IMR-90 (cell line): ENCODE data around the gene LRRC4C. TPM values are rescaled to one million over a fixed set of nuclear protein-coding genes. Genes with fewer than 3 reads are reported as not detected.

Source experiments
- ATAC-seq: fragments of 200-7000 bp; cut with Tn5 transposase; 2 replicates; pipeline ENCODE4 v1.9.1; 2020; ENCODE audit warnings: low read depth, mild to moderate bottlenecking, moderate library complexity
- BruUV-seq: library from RNA; stranded (reverse); fragments of 400-500 nt; replicated peaks from 2 replicates; lab custom pipeline; 2021; lab: Mats Ljungman, UMichigan
- CTCF ChIA-PET: fragments of 300-600 bp; formaldehyde crosslinking; extraction: SDS; loops from one replicate; lab custom pipeline; 2021; ENCODE audit warnings: antibody characterized with exemption; lab: Yijun Ruan, JAX
- POLR2A ChIA-PET: fragments of 300-600 bp; sonication (Branson Sonifier 250); formaldehyde crosslinking; loops from one replicate; lab custom pipeline; 2022; ENCODE audit warnings: antibody characterized with exemption; ENCODE audit not compliant: unreplicated experiment; lab: Charles Lee
- DNase-seq: peaks from one replicate; pipeline ENCODE4 v3.0.0; 2013
- H2AFZ ChIP-seq: replicated peaks from 2 replicates; pipeline ENCODE3; 2013; ENCODE audit warnings: low read length, mild to moderate bottlenecking; ENCODE audit not compliant: poor library complexity
- H2AK5ac ChIP-seq: 2 replicates; pipeline ENCODE4 v1.6.1; 2013; ENCODE audit warnings: low read depth, low read length, inconsistent platforms
- H2AK9ac ChIP-seq: replicated peaks from 2 replicates; pipeline ENCODE3; 2013; ENCODE audit warnings: mild to moderate bottlenecking, low read depth, low read length, moderate library complexity; ENCODE audit not compliant: poor library complexity
- H2BK120ac ChIP-seq: 2 replicates; pipeline ENCODE4 v1.6.1; 2013; ENCODE audit warnings: low read depth, low read length, inconsistent platforms
- H2BK15ac ChIP-seq: 3 replicates; pipeline ENCODE4 v1.6.1; 2013; ENCODE audit warnings: low read depth, low read length, inconsistent platforms
- H2BK20ac ChIP-seq: 2 replicates; pipeline ENCODE4 v1.6.1; 2013; ENCODE audit warnings: low read depth, mild to moderate bottlenecking, inconsistent platforms, low read length, moderate library complexity
- H2BK5ac ChIP-seq: 2 replicates; pipeline ENCODE4 v1.6.1; 2013; ENCODE audit warnings: mild to moderate bottlenecking, low read depth, low read length, inconsistent platforms; ENCODE audit not compliant: poor library complexity, severe bottlenecking
- H3K14ac ChIP-seq: replicated peaks from 2 replicates; pipeline ENCODE4 v1.6.1; 2013; ENCODE audit warnings: low read depth, low read length, inconsistent platforms
- H3K18ac ChIP-seq: 2 replicates; pipeline ENCODE4 v1.6.1; 2013; ENCODE audit warnings: low read depth, low read length, control low read depth
- H3K23ac ChIP-seq: 2 replicates; pipeline ENCODE4 v1.6.1; 2013; ENCODE audit warnings: low read depth, low read length, inconsistent platforms
- H3K27ac ChIP-seq: 2 replicates; pipeline ENCODE4 v1.5.1; 2013; ENCODE audit warnings: mild to moderate bottlenecking, control low read depth, low read length; ENCODE audit not compliant: insufficient read depth
- H3K27me3 ChIP-seq: 2 replicates; pipeline ENCODE4 v1.6.1; 2013; ENCODE audit warnings: low read length; ENCODE audit not compliant: control insufficient read depth, insufficient read depth
- H3K36me3 ChIP-seq: 2 replicates; pipeline ENCODE4 v1.6.1; 2013; ENCODE audit warnings: low read length, mixed read lengths; ENCODE audit not compliant: control insufficient read depth, insufficient read depth
- H3K4ac ChIP-seq: 2 replicates; pipeline ENCODE4 v1.6.1; 2013; ENCODE audit warnings: low read depth, low read length, inconsistent platforms
- H3K4me1 ChIP-seq: 2 replicates; pipeline ENCODE4 v1.6.1; 2013; ENCODE audit warnings: low read length, mixed read lengths; ENCODE audit not compliant: control insufficient read depth, insufficient read depth
- H3K4me2 ChIP-seq: 2 replicates; pipeline ENCODE4 v1.6.1; 2013; ENCODE audit warnings: low read depth, mild to moderate bottlenecking, control low read depth, low read length, moderate library complexity
- H3K4me3 ChIP-seq: 2 replicates; pipeline ENCODE4 v1.5.1; 2013; ENCODE audit warnings: low read depth, mild to moderate bottlenecking, control low read depth, low read length, moderate library complexity; ENCODE audit not compliant: insufficient read depth
- H3K56ac ChIP-seq: 2 replicates; pipeline ENCODE4 v1.6.1; 2013; ENCODE audit warnings: low read length, inconsistent platforms; ENCODE audit not compliant: insufficient read depth; ENCODE audit errors: extremely low read depth
- H3K79me1 ChIP-seq, 2 experiments: 2 replicates each; pipeline ENCODE4 v1.6.1; 2013; ENCODE audit warnings: low read length in 2 of 2, inconsistent platforms in 1 of 2, low read depth in 1 of 2
- H3K9ac ChIP-seq: 2 replicates; pipeline ENCODE4 v1.6.1; 2013; ENCODE audit warnings: low read depth, low read length, control low read depth
- H3K9me1 ChIP-seq: 2 replicates; pipeline ENCODE4 v1.6.1; 2013; ENCODE audit warnings: low read length, inconsistent platforms; ENCODE audit not compliant: insufficient read depth
- H3K9me3 ChIP-seq: 2 replicates; pipeline ENCODE4 v1.6.1; 2013; ENCODE audit warnings: low read length; ENCODE audit not compliant: control insufficient read depth, insufficient read depth
- H4K20me1 ChIP-seq: 2 replicates; pipeline ENCODE4 v1.6.1; 2013; ENCODE audit warnings: low read length, inconsistent platforms; ENCODE audit not compliant: insufficient read depth
- H4K5ac ChIP-seq: 2 replicates; pipeline ENCODE4 v1.6.1; 2013; ENCODE audit warnings: mild to moderate bottlenecking, low read depth, low read length, control low read depth
- H4K8ac ChIP-seq, 2 experiments: 2 replicates each; pipeline ENCODE4 v1.6.1; 2013; ENCODE audit warnings: low read depth in 2 of 2, low read length in 2 of 2, control low read depth in 1 of 2, inconsistent platforms in 1 of 2
- H4K91ac ChIP-seq: 2 replicates; pipeline ENCODE4 v1.6.1; 2013; ENCODE audit warnings: low read depth, low read length, inconsistent platforms; ENCODE audit not compliant: insufficient read depth
- CEBPB ChIP-seq: IDR thresholded peaks from 2 replicates; pipeline ENCODE4 v1.6.1; 2012; ENCODE audit warnings: low read depth, low read length, improper control_type of control experiment
- CHD1 ChIP-seq: IDR thresholded peaks from 2 replicates; pipeline ENCODE4 v1.6.1; 2012; ENCODE audit warnings: low read depth, low read length, improper control_type of control experiment
- FOS ChIP-seq: fragments of 150-350 bp; IDR thresholded peaks from 2 replicates; pipeline ENCODE4 v1.6.1; 2016; ENCODE audit warnings: low read depth, low read length
- MAFK ChIP-seq: IDR thresholded peaks from 2 replicates; pipeline ENCODE4 v1.6.1; 2012; ENCODE audit warnings: low read depth, low read length, improper control_type of control experiment
- MXI1 ChIP-seq: IDR thresholded peaks from 2 replicates; pipeline ENCODE4 v1.6.1; 2012; ENCODE audit warnings: low read depth, mild to moderate bottlenecking, low read length, moderate library complexity, borderline replicate concordance
- NFE2L2 ChIP-seq: fragments of 150-350 bp; IDR thresholded peaks from 2 replicates; pipeline ENCODE4 v1.6.1; 2016; ENCODE audit warnings: low read depth, mild to moderate bottlenecking, low read length
- POLR2A ChIP-seq: IDR thresholded peaks from 2 replicates; pipeline ENCODE4 v1.6.1; 2012; ENCODE audit warnings: mild to moderate bottlenecking, low read depth, low read length
- RAD21 ChIP-seq: IDR thresholded peaks from 2 replicates; pipeline ENCODE4 v1.6.1; 2012; ENCODE audit warnings: low read length, improper control_type of control experiment
- RFX5 ChIP-seq: IDR thresholded peaks from 2 replicates; pipeline ENCODE4 v1.8.0; 2012; ENCODE audit warnings: low read depth, mild to moderate bottlenecking, low read length, moderate library complexity
- SMC3 ChIP-seq: fragments of 150-350 bp; IDR thresholded peaks from 2 replicates; pipeline ENCODE4 v1.6.1; 2016; ENCODE audit warnings: low read depth, mild to moderate bottlenecking, antibody characterized with exemption, low read length, moderate library complexity
- WGBS, 2 experiments: methylation state at CpG; one replicate each; pipeline versions ENCODE4 v1.1.5 to v1.1.7; 2013; ENCODE audit warnings: missing lambda C conversion rate in 2 of 2; ENCODE audit not compliant: insufficient read length in 1 of 2; ENCODE audit errors: extremely low coverage in 2 of 2; 5-methylcytosine and 5-hydroxymethylcytosine counted together
- dilution Hi-C: fragments of 300-500 bp; cut with HindIII; formaldehyde crosslinking; loops from one replicate; pipeline ENCODE4 v1.14.3; 2018; ENCODE audit warnings: low sequenced_read_pairs; ENCODE audit not compliant: unreplicated experiment
- in situ Hi-C: fragments of 300-500 bp; cut with MboI; formaldehyde crosslinking; loops from 3 replicates; pipeline ENCODE4 v1.14.3; 2019; ENCODE audit warnings: low sequenced_read_pairs, inconsistent platforms, mixed read lengths
- intact Hi-C: fragments of 100-400 bp; cut with micrococcal nuclease; formaldehyde crosslinking; loops from 2 replicates; pipeline ENCODE4 v1.10.0; 2022
- polyA plus RNA-seq, 3 experiments: library from polyadenylated mRNA; depleted of rRNA; stranded (reverse); fragments of >200 nt; gene quantifications; 2 replicates each; pipeline ENCODE4 v1.2.3, GENCODE V29; 2012; ENCODE audit warnings: low replicate concordance in 1 of 3
- total RNA-seq: library from RNA; depleted of rRNA; stranded (reverse); fragments of >200 nt; gene quantifications from 2 replicates; pipeline ENCODE4 v1.2.3, GENCODE V29; 2012
- TF ChIP-seq, protein P1 (sequence below): fragments of 150-350 bp; IDR thresholded peaks from 2 replicates; pipeline ENCODE4 v1.6.1; 2017; ENCODE audit warnings: mild to moderate bottlenecking, antibody characterized with exemption, low read length, low read depth

The LRRC4C gene
- total and polyA plus RNA-seq, 2 of the 4 experiments (the other 2 are of a cell fraction), result under 0.01 to 0.03 TPM

DNA sequence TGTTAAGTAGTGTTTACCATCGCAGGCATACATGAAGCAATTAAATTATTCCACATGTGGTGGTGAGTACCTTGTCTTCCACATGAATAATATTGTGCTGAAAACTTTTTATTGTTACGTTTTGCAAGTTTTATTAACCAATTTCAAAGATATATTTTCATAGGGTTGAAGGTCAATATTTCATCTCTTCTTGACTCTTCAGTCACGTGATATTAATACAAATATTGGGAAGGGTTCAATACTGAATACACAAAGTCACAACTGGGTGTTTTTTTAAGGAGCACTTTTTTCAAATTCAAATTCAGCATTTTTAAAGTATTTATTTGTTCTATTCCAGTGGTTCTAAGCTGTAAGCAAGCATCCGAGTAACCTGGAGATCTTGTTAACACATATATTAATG is 348.9 kb downstream of the LRRC4C start:
- H3K79me1 ChIP-seq, result no peaks in the 10 kb centered on the region
- in situ Hi-C loops, result no loop called here
- H3K14ac ChIP-seq, result no peak overlapping the region
- no peak overlapping the region for H3K4me3 ChIP-seq
- no peaks in the 10 kb centered on the region for H3K4me1 ChIP-seq
- dilution Hi-C loops, result no loop called here
- no peak overlapping the region for H2AK5ac ChIP-seq
- H2AK9ac ChIP-seq, result no peak overlapping the region
- no peaks in the 10 kb centered on the region for H3K36me3 ChIP-seq
- H4K20me1 ChIP-seq, result no peaks in the 10 kb centered on the region
- no peak overlapping the region for H3K4me2 ChIP-seq
- H3K56ac ChIP-seq, result no peak overlapping the region
- TF ChIP-seq CEBPB (no peak), FOS (no peak), NFE2L2 (no peak), POLR2A (no peak), CHD1 (no peak), MXI1 (no peak), RAD21 (no peak), RFX5 (no peak), MAFK (no peak), SMC3 (no peak)
- TF ChIP-seq, protein P1, sequence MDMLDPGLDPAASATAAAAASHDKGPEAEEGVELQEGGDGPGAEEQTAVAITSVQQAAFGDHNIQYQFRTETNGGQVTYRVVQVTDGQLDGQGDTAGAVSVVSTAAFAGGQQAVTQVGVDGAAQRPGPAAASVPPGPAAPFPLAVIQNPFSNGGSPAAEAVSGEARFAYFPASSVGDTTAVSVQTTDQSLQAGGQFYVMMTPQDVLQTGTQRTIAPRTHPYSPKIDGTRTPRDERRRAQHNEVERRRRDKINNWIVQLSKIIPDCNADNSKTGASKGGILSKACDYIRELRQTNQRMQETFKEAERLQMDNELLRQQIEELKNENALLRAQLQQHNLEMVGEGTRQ, result no peak
- intact Hi-C loops, result loop anchor here (10.0 kb wide), 1 partner anchor 1654 kb away; no protein-coding TSS in a partner anchor
- ATAC-seq, result no peak
- no TSS peak for BruUV-seq
- POLR2A ChIA-PET, result no interaction called here
- H3K4ac ChIP-seq, result no peak overlapping the region
- no peaks in the 10 kb centered on the region for H3K9me1 ChIP-seq
- H2BK15ac ChIP-seq, result no peak overlapping the region
- no peak overlapping the region for H2BK5ac ChIP-seq
- H3K9ac ChIP-seq, result no peak overlapping the region
- no peak overlapping the region for H3K27ac ChIP-seq
- no peaks in the 10 kb centered on the region; the same call in 1 of the 2 replicates for H3K9me3 ChIP-seq
- DNase-seq, result no peak
- H4K91ac ChIP-seq, result no peak overlapping the region
- WGBS, 2 experiments, result no CpG with 5 or more reads among the region's 4 CpGs
- CTCF ChIA-PET, result no interaction called here
- no peak overlapping the region for H4K5ac ChIP-seq
- H2BK120ac ChIP-seq, result no peak overlapping the region
- H3K23ac ChIP-seq, result no peak overlapping the region
- H2BK20ac ChIP-seq, result no peak overlapping the region
- no peaks in the 10 kb centered on the region for H3K27me3 ChIP-seq
- no peak overlapping the region for H3K18ac ChIP-seq
- H4K8ac ChIP-seq, result no peak overlapping the region
- H2AFZ ChIP-seq, result no peak overlapping the region
